GM12875 (cell line): ENCODE results near the gene OR51F1.
"Not testable (repeated sequence)": the region's sequence is repeated elsewhere in the genome, so short reads cannot be mapped to it uniquely, and the experiment has no call there.

Source experiments
- H3K4me3 ChIP-seq: one replicate; pipeline ENCODE4 v1.5.1; 2011; ENCODE audit warnings: low read depth, low read length, control low read depth
- TF ChIP-seq, protein P1 (sequence below): IDR thresholded peaks from 2 replicates; pipeline ENCODE4 v1.5.1; 2011; ENCODE audit warnings: low read depth, mild to moderate bottlenecking, control low read depth, inconsistent platforms, low read length, moderate library complexity, borderline replicate concordance; ENCODE audit not compliant: insufficient read depth

The OR51F1 gene

GRCh38 chr11:4769838-4770237 lies at the start of gene OR51F1:
TSS of gene OR51F1 (minus strand) at chr11:4769938. CDS start at chr11:4769938, 0 bp downstream.
- no peak within 1 kb of the TSS for H3K4me3 ChIP-seq
- TF ChIP-seq, protein P1, sequence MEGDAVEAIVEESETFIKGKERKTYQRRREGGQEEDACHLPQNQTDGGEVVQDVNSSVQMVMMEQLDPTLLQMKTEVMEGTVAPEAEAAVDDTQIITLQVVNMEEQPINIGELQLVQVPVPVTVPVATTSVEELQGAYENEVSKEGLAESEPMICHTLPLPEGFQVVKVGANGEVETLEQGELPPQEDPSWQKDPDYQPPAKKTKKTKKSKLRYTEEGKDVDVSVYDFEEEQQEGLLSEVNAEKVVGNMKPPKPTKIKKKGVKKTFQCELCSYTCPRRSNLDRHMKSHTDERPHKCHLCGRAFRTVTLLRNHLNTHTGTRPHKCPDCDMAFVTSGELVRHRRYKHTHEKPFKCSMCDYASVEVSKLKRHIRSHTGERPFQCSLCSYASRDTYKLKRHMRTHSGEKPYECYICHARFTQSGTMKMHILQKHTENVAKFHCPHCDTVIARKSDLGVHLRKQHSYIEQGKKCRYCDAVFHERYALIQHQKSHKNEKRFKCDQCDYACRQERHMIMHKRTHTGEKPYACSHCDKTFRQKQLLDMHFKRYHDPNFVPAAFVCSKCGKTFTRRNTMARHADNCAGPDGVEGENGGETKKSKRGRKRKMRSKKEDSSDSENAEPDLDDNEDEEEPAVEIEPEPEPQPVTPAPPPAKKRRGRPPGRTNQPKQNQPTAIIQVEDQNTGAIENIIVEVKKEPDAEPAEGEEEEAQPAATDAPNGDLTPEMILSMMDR = no peak

- H3K4me3 ChIP-seq = no peak overlapping the region
- TF ChIP-seq, protein P1 = no peak
Observed at GRCh38 chr11:4809246-4809645, 39.5 kb upstream of the OR51F1 start.

DNA sequence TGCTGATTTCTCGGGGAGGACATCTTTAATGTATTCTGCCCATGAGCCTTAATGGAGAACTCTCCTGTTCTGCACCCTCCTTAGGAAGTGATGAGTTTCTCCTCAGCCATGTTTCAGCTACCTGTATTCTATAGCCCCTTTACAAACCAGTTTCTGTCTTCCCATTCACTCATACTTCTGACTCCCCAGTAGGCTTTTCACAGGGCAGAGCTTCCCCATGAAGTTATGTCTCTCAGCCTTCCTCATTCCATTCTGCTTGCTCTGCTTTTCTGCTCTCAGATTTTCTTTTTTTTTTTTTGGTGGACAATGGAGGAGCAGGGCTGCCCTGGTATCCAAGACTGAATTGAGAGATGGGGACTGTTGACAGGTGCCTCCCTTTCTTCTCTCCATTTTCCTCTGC lies 38.7 kb upstream of the OR51F1 start:
- no peak overlapping the region for H3K4me3 ChIP-seq
- TF ChIP-seq, protein P1 = no peak

- no peak within 1 kb of the TSS for H3K4me3 ChIP-seq
- TF ChIP-seq, protein P1 = no peak
Observed at GRCh38 chr11:4804280-4804679, 34.5 kb upstream of the OR51F1 start, which contains the start of gene OR52R1. TSS of gene OR52R1 (minus strand) at chr11:4804380. CDS start at chr11:4804380, 0 bp downstream.

DNA sequence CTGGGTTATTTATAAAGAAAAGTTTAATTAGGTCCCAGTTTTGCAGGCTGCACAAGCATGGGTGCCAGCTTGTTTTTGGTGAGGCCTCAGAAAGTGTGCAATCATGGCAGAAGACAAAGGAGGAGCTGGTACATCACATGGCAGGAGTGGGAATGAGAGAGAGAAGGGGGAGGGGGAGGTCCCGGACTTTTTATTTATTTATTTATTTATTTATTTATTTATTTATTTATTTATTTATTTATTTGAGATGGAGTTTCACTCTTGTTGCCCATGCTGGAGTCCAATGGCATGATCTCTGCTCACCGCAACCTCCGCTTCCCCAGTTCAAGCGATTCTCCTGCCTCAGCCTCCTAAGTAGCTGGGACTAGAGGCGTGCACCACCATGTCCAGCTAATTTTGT lies 31.6 kb upstream of the OR51F1 start:
- H3K4me3 ChIP-seq = not testable (repeated sequence)

GRCh38 chr11:4798427-4799183 lies 28.9 kb upstream of the OR51F1 start:
- TF ChIP-seq, protein P1 = no peak
- H3K4me3 ChIP-seq = no peak overlapping the region

GRCh38 chr11:4797206-4797605 lies 27.5 kb upstream of the OR51F1 start:
- TF ChIP-seq, protein P1 = no peak
- H3K4me3 ChIP-seq = no peak overlapping the region
